MCF 10A (cell line): ENCODE data around the gene AFF4. TPM values are rescaled to one million over a fixed set of nuclear protein-coding genes. Genes with fewer than 3 reads are reported as not detected.

ENCODE experiments used
- BruUV-seq: library from RNA; stranded (reverse); fragments of 400-500 nt; replicated peaks from 2 replicates; lab custom pipeline; 2021; lab: Mats Ljungman, UMichigan
- CTCF ChIA-PET: fragments of 300-600 bp; sonication (Branson Sonifier 250); formaldehyde crosslinking; extraction: SDS; loops from one replicate; lab custom pipeline; 2021; ENCODE audit warnings: antibody characterized with exemption, inconsistent platforms; lab: Yijun Ruan, JAX
- POLR2A ChIA-PET: fragments of 300-600, 350-650 bp; sonication (Branson Sonifier 250); formaldehyde crosslinking; extraction: SDS; loops from one replicate; lab custom pipeline; 2020; ENCODE audit warnings: antibody characterized with exemption, inconsistent platforms; lab: Yijun Ruan, JAX
- DNase-seq: peaks from one replicate; pipeline ENCODE4 v3.0.0-alpha.2; 2018; ENCODE audit not compliant: unreplicated experiment
- H3K27ac Mint-ChIP-seq: one replicate; pipeline ENCODE4 v1.8.0; 2022; ENCODE audit warnings: mild to moderate bottlenecking, low read depth, mixed read lengths; ENCODE audit not compliant: unreplicated experiment
- H3K27me3 Mint-ChIP-seq: one replicate; pipeline ENCODE4 v1.8.0; 2022; ENCODE audit warnings: mixed read lengths; ENCODE audit not compliant: insufficient read depth, unreplicated experiment
- H3K36me3 Mint-ChIP-seq: one replicate; pipeline ENCODE4 v1.8.0; 2022; ENCODE audit warnings: mild to moderate bottlenecking, moderate library complexity, mixed read lengths; ENCODE audit not compliant: insufficient read depth, unreplicated experiment
- H3K4me1 Mint-ChIP-seq: one replicate; pipeline ENCODE4 v1.8.0; 2022; ENCODE audit warnings: mixed read lengths; ENCODE audit not compliant: insufficient read depth, unreplicated experiment
- H3K4me3 Mint-ChIP-seq: one replicate; pipeline ENCODE4 v1.8.0; 2022; ENCODE audit warnings: mild to moderate bottlenecking, moderate library complexity, mixed read lengths; ENCODE audit not compliant: unreplicated experiment
- H3K9me3 Mint-ChIP-seq: one replicate; pipeline ENCODE4 v1.8.0; 2022; ENCODE audit warnings: mixed read lengths; ENCODE audit not compliant: unreplicated experiment
- intact Hi-C: fragments of 100-400 bp; cut with micrococcal nuclease; formaldehyde crosslinking; loops from 2 replicates; pipeline ENCODE4 v1.14.1; 2022
- total RNA-seq: library from RNA; stranded (reverse); gene quantifications from 2 replicates; pipeline ENCODE4 v1.2.3, GENCODE V29; 2022
- TF ChIP-seq, protein P1 (sequence below): fragments of 200-600 bp; IDR thresholded peaks from one replicate; pipeline ENCODE4 v1.8.0; 2022; ENCODE audit warnings: antibody characterized with exemption, mild to moderate bottlenecking; ENCODE audit not compliant: unreplicated experiment

AFF4 gene
- total RNA-seq, 1 experiment from 2014 or later: 206 TPM

DNA sequence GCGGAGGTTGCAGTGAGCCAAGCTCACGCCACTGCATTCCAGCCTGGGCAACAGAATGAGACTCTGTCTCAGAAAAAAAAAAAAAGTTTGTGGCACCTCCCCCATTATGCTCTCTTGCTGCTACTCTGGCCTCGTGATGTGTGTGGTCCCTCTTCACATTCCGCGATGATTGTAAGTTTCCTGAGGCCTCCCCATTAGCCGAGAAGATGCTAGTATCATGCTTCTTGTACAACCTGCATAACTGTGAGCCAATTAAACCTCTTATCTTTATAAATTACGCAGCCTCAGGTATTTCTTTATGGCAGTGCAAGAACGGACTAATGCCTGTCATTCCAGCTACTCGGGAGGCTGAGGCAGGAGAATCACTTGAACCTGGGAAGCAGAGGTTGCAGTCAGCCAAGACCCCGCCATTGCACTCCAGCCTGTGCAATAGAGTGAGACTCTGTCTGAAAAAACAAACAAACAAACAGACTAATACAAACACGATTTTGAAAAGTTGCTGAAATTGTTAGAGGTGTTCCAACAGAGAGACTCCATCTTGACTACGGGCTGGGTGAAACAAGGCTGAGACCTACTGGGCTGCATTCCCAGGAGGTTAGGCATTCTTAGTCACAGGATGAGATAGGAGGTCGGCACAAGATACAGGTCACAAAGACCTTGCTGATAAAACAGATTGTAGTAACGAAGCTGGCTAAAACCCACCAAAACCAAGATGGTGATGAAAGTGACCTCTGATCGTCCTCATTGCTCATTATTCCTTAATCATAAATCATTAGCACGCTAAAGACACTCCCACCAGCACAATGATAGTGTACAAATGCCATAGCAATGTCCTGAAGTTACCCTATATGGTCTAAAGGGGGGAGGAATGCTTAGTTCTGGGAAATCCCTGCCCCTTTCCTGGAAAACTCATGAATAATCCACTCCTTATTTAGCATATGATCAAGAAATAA is 8.3 kb upstream of the AFF4 start:
- Mint-ChIP-seq H3K36me3 (peaks cover 7% of the 10 kb centered on the region), H3K4me3 (no peak overlapping the region), H3K27ac (no peak overlapping the region), H3K27me3 (no peaks in the 10 kb centered on the region), H3K4me1 (no peaks in the 10 kb centered on the region), H3K9me3 (no peaks in the 10 kb centered on the region)
- no TSS peak for BruUV-seq
- ChIA-PET POLR2A (interaction anchor here (1.3 to 2.0 kb wide), 3 partner anchors 8 to 80 kb away, joined by 3 to 8 read pairs (median 4); partner anchors contain the start of genes AFF4 and HSPA4), CTCF (interaction anchor here (0.7 kb wide), 1 partner anchor 13 kb away, joined by 3 read pairs; no protein-coding TSS in a partner anchor)
- TF ChIP-seq, protein P1, sequence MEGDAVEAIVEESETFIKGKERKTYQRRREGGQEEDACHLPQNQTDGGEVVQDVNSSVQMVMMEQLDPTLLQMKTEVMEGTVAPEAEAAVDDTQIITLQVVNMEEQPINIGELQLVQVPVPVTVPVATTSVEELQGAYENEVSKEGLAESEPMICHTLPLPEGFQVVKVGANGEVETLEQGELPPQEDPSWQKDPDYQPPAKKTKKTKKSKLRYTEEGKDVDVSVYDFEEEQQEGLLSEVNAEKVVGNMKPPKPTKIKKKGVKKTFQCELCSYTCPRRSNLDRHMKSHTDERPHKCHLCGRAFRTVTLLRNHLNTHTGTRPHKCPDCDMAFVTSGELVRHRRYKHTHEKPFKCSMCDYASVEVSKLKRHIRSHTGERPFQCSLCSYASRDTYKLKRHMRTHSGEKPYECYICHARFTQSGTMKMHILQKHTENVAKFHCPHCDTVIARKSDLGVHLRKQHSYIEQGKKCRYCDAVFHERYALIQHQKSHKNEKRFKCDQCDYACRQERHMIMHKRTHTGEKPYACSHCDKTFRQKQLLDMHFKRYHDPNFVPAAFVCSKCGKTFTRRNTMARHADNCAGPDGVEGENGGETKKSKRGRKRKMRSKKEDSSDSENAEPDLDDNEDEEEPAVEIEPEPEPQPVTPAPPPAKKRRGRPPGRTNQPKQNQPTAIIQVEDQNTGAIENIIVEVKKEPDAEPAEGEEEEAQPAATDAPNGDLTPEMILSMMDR: no peak
- DNase-seq: no peak
- intact Hi-C loops: no loop called here

GRCh38 chr5:132965120-132965519 is 1.7 kb upstream of the AFF4 start:
- ChIA-PET POLR2A (interaction anchor here (4.6 to 8.1 kb wide), 2 partner anchors 59 to 88 kb away, joined by 85 to 311 read pairs; partner anchors contain the start of genes HSPA4 and ZCCHC10), CTCF (interaction anchor here (0.6 to 0.7 kb wide), 2 partner anchors 21 to 61 kb away, joined by 3 to 4 read pairs; partner anchors contain the start of gene ZCCHC10)
- Mint-ChIP-seq H3K27ac (no peak overlapping the region), H3K36me3 (peaks cover 14% of the 10 kb centered on the region), H3K9me3 (no peaks in the 10 kb centered on the region), H3K4me1 (peaks cover 8% of the 10 kb centered on the region), H3K4me3 (no peak overlapping the region), H3K27me3 (no peaks in the 10 kb centered on the region)
- intact Hi-C loops: no loop called here
- TF ChIP-seq, protein P1: no peak
- no peak for DNase-seq
- BruUV-seq: no TSS peak

- Mint-ChIP-seq H3K4me1 (peaks cover 20% of the 10 kb centered on the region), H3K36me3 (peaks cover 31% of the 10 kb centered on the region), H3K27me3 (no peaks in the 10 kb centered on the region), H3K9me3 (no peaks in the 10 kb centered on the region), H3K27ac (peak overlapping the region; percentile 100), H3K4me3 (peak overlapping the region; percentile 95)
- intact Hi-C loops: loop anchor here (1.0 to 2.0 kb wide), 2 partner anchors 64 to 89 kb away; partner anchors contain the start of gene ZCCHC10
- BruUV-seq: TSS peak; percentile 51
- ChIA-PET POLR2A (interaction anchor here (0.5 to 8.1 kb wide), 47 partner anchors 9 to 1766 kb away, joined by 3 to 311 read pairs (median 5); partner anchors contain the start of genes HSPA4, KIF3A, SLC22A5 and VDAC1), CTCF (interaction anchor here (0.6 to 1.4 kb wide), 7 partner anchors 13 to 1912 kb away, joined by 3 to 4 read pairs (median 3); partner anchors contain the start of gene TXNDC15)
- peak; percentile 80 for DNase-seq
- TF ChIP-seq, protein P1: no peak
Observed at GRCh38 chr5:132962429-132963021, 909 bp downstream of the AFF4 start.
